Left ventricle myocardium inferior (tissue), 1 donor: ENCODE results near the gene KRT10. TPM values are rescaled to one million over a fixed set of nuclear protein-coding genes. Genes with fewer than 3 reads are reported as not detected.

Experiments
- DNase-seq: peaks from one replicate; pipeline ENCODE4 v3.0.0-alpha.2; 2020
- H3K27ac ChIP-seq: fragments of 200-600 bp; replicated peaks from 2 replicates; pipeline ENCODE4 v1.8.0; 2021
- H3K27me3 ChIP-seq: fragments of 200-600 bp; 2 replicates; pipeline ENCODE4 v1.8.0; 2021; ENCODE audit warnings: low read depth
- H3K36me3 ChIP-seq: fragments of 200-600 bp; 2 replicates; pipeline ENCODE4 v1.8.0; 2021
- H3K4me1 ChIP-seq: fragments of 200-600 bp; 2 replicates; pipeline ENCODE4 v1.8.0; 2021
- H3K4me3 ChIP-seq: fragments of 200-600 bp; 2 replicates; pipeline ENCODE4 v1.8.0; 2021; ENCODE audit warnings: mild to moderate bottlenecking, moderate library complexity
- H3K9me3 ChIP-seq: fragments of 200-600 bp; replicated peaks from 2 replicates; pipeline ENCODE4 v1.8.0; 2021
- CTCF ChIP-seq: fragments of 200-600 bp; IDR thresholded peaks from 2 replicates; pipeline ENCODE4 v1.8.0; 2021; ENCODE audit warnings: antibody characterized with exemption, mild to moderate bottlenecking, borderline replicate concordance
- intact Hi-C: fragments of 100-400 bp; cut with micrococcal nuclease; formaldehyde crosslinking; loops from one replicate; pipeline ENCODE4 v1.11.0; 2022
- total RNA-seq: library from RNA; stranded (reverse); fragmentation: NEBNext Ultra II Directional; extraction: Animal tissue kit (Norgen Biotek cat#: 25700); gene quantifications from one replicate; pipeline ENCODE4 v1.2.1, GENCODE V29; 2021
- donor health status: DM: no; HTN: yes; CAD: no; lungs with severe emphysema.

Gene KRT10
- total RNA-seq, 1 donor from 2014 or later, result 54.7 TPM

- Histone ChIP-seq H3K9me3 (peaks cover 2% of the 10 kb centered on the region), H3K4me1 (peaks cover 4% of the 10 kb centered on the region), H3K36me3 (no peaks in the 10 kb centered on the region), H3K4me3 (no peak overlapping the region), H3K27me3 (peaks cover 68% of the 10 kb centered on the region), H3K27ac (no peak overlapping the region)
- no peak for TF ChIP-seq CTCF
- no peak for DNase-seq
- intact Hi-C loops, result loop anchor here (10.0 kb wide), 1 partner anchor 54 kb away; no protein-coding TSS in a partner anchor
Observed at GRCh38 chr17:40800381-40800780, 22.0 kb downstream of the KRT10 start.

GRCh38 chr17:40799859-40800258 is 22.6 kb downstream of the KRT10 start, which contains the start of gene KRT28:
Gene KRT28, minus strand, starts transcription at chr17:40799959. Its CDS starts 66 bp downstream, at chr17:40799893.
- Histone ChIP-seq H3K27me3 (peaks cover 72% of the 10 kb centered on the region), H3K27ac (no peak within 1 kb of the TSS), H3K36me3 (no peaks in the 10 kb centered on the region), H3K4me1 (peaks cover 4% of the 10 kb centered on the region), H3K4me3 (no peak within 1 kb of the TSS), H3K9me3 (no peaks in the 10 kb centered on the region)
- no peak for TF ChIP-seq CTCF
- intact Hi-C loops, result loop anchor here (10.0 kb wide), 1 partner anchor 55 kb away; no protein-coding TSS in a partner anchor
- no peak for DNase-seq

- intact Hi-C loops, result no loop called here
- Histone ChIP-seq H3K9me3 (no peaks in the 10 kb centered on the region), H3K4me3 (no peak overlapping the region), H3K27me3 (peaks cover 74% of the 10 kb centered on the region), H3K4me1 (no peaks in the 10 kb centered on the region), H3K36me3 (no peaks in the 10 kb centered on the region), H3K27ac (no peak overlapping the region)
- no peak for TF ChIP-seq CTCF
- DNase-seq, result no peak
Observed at GRCh38 chr17:40796846-40797245, 25.6 kb downstream of the KRT10 start.

- Histone ChIP-seq H3K27me3 (peaks cover 57% of the 10 kb centered on the region), H3K36me3 (no peaks in the 10 kb centered on the region), H3K27ac (no peak overlapping the region), H3K4me3 (no peak overlapping the region), H3K4me1 (no peaks in the 10 kb centered on the region), H3K9me3 (no peaks in the 10 kb centered on the region)
- no peak for DNase-seq
- intact Hi-C loops, result no loop called here
- no peak for TF ChIP-seq CTCF
Observed at GRCh38 chr17:40795019-40795667, 27.3 kb downstream of the KRT10 start.

GRCh38 chr17:40794466-40794865 is 27.9 kb downstream of the KRT10 start:
- peaks cover 51% of the 10 kb centered on the region for H3K27me3 ChIP-seq
- no peak overlapping the region for H3K4me3 ChIP-seq
- intact Hi-C loops, result no loop called here
- no peak for DNase-seq
- no peak overlapping the region for H3K27ac ChIP-seq
- no peaks in the 10 kb centered on the region for H3K9me3 ChIP-seq
- no peak for TF ChIP-seq CTCF
- no peaks in the 10 kb centered on the region for H3K4me1 ChIP-seq
- no peaks in the 10 kb centered on the region for H3K36me3 ChIP-seq
